ENCODE data around the gene SPTB.

DNA sequence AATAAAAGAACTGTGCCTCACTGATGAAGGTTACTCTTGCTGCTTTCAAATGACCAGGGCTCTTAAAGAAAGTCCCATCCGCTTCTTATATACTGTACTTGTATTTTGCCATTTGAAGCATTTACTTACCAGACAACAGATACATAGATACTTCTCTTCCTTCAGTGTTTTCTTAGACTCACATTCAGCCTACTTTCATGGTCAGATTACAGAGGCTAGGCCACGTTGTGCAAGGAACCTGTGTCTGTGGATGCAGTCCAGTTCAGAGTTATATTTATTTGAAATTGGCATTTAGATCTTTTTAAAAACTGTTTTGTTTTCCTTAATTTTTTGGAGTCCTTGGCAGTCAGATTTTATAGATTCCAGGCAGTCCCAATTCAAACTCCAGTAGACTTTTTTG, 40.8 kb upstream of the SPTB start:
- TF ChIP-seq, protein P1, sequence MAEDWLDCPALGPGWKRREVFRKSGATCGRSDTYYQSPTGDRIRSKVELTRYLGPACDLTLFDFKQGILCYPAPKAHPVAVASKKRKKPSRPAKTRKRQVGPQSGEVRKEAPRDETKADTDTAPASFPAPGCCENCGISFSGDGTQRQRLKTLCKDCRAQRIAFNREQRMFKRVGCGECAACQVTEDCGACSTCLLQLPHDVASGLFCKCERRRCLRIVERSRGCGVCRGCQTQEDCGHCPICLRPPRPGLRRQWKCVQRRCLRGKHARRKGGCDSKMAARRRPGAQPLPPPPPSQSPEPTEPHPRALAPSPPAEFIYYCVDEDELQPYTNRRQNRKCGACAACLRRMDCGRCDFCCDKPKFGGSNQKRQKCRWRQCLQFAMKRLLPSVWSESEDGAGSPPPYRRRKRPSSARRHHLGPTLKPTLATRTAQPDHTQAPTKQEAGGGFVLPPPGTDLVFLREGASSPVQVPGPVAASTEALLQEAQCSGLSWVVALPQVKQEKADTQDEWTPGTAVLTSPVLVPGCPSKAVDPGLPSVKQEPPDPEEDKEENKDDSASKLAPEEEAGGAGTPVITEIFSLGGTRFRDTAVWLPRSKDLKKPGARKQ (CRISPR knock-in tag; IDR thresholded peaks at IDR 0.05) = no peak
- TF ChIP-seq, protein P2, sequence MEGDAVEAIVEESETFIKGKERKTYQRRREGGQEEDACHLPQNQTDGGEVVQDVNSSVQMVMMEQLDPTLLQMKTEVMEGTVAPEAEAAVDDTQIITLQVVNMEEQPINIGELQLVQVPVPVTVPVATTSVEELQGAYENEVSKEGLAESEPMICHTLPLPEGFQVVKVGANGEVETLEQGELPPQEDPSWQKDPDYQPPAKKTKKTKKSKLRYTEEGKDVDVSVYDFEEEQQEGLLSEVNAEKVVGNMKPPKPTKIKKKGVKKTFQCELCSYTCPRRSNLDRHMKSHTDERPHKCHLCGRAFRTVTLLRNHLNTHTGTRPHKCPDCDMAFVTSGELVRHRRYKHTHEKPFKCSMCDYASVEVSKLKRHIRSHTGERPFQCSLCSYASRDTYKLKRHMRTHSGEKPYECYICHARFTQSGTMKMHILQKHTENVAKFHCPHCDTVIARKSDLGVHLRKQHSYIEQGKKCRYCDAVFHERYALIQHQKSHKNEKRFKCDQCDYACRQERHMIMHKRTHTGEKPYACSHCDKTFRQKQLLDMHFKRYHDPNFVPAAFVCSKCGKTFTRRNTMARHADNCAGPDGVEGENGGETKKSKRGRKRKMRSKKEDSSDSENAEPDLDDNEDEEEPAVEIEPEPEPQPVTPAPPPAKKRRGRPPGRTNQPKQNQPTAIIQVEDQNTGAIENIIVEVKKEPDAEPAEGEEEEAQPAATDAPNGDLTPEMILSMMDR (IDR thresholded peaks at IDR 0.05 in 2 of 3, conservative IDR thresholded peaks at IDR 0.05 in 1 of 3; ENCODE audit: insufficient read depth in 2 of 3, low read depth in 1 of 3, low read length in 3 of 3) = no peak
- no peak for TF ChIP-seq POLR2B (IDR thresholded peaks at IDR 0.05; ENCODE audit: low read depth, partially characterized antibody)
- TF ChIP-seq FOXA3 (CRISPR knock-in tag; conservative IDR thresholded peaks at IDR 0.05 in 1 of 2, IDR thresholded peaks at IDR 0.05 in 1 of 2) = no peak
- no peak for TF ChIP-seq GTF2F1 (IDR thresholded peaks at IDR 0.05; ENCODE audit: low read depth, low read length)
- no peak for TF ChIP-seq TCF7L2 (IDR thresholded peaks at IDR 0.05; ENCODE audit: low read depth, low read length)
- no peak for TF ChIP-seq POLR2AphosphoS5 (IDR thresholded peaks at IDR 0.05; ENCODE audit: control insufficient read depth, insufficient read depth, low read depth, low read length)
- TF ChIP-seq, protein P3, sequence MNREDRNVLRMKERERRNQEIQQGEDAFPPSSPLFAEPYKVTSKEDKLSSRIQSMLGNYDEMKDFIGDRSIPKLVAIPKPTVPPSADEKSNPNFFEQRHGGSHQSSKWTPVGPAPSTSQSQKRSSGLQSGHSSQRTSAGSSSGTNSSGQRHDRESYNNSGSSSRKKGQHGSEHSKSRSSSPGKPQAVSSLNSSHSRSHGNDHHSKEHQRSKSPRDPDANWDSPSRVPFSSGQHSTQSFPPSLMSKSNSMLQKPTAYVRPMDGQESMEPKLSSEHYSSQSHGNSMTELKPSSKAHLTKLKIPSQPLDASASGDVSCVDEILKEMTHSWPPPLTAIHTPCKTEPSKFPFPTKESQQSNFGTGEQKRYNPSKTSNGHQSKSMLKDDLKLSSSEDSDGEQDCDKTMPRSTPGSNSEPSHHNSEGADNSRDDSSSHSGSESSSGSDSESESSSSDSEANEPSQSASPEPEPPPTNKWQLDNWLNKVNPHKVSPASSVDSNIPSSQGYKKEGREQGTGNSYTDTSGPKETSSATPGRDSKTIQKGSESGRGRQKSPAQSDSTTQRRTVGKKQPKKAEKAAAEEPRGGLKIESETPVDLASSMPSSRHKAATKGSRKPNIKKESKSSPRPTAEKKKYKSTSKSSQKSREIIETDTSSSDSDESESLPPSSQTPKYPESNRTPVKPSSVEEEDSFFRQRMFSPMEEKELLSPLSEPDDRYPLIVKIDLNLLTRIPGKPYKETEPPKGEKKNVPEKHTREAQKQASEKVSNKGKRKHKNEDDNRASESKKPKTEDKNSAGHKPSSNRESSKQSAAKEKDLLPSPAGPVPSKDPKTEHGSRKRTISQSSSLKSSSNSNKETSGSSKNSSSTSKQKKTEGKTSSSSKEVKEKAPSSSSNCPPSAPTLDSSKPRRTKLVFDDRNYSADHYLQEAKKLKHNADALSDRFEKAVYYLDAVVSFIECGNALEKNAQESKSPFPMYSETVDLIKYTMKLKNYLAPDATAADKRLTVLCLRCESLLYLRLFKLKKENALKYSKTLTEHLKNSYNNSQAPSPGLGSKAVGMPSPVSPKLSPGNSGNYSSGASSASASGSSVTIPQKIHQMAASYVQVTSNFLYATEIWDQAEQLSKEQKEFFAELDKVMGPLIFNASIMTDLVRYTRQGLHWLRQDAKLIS (CRISPR knock-in tag; IDR thresholded peaks at IDR 0.05) = no peak
- TF ChIP-seq EWSR1 (IDR thresholded peaks at IDR 0.05; ENCODE audit: borderline replicate concordance, low read depth, partially characterized antibody) = no peak
- TF ChIP-seq EZH2 (IDR thresholded peaks at IDR 0.05; ENCODE audit: borderline replicate concordance, low read depth, low read length) = no peak
- no peak for TF ChIP-seq HLTF (IDR thresholded peaks at IDR 0.05)
- TF ChIP-seq CSDE1 (IDR thresholded peaks at IDR 0.05) = no peak
- TF ChIP-seq RAD21 (CRISPR knock-in tag; conservative IDR thresholded peaks at IDR 0.05 in 1 of 2, IDR thresholded peaks at IDR 0.05 in 1 of 2) = no peak
- TF ChIP-seq SUPT5H (IDR thresholded peaks at IDR 0.05) = no peak

Data from K562 (cell line).